GM23338 (cell line): Measurements from ENCODE around the gene VAT1. TPM values are rescaled to one million over a fixed set of nuclear protein-coding genes. Genes with fewer than 3 reads are reported as not detected.
A peak's percentile ranks its signal among the peaks of the same experiment; 100 is the strongest.

Source experiments
- ATAC-seq: fragments of 200-7000 bp; cut with Tn5 transposase; 3 replicates; pipeline ENCODE4 v1.9.1; 2020
- DNase-seq: peaks from one replicate; pipeline ENCODE4 v3.0.0-alpha.2; 2015; ENCODE audit warnings: low spot score
- H2AFZ ChIP-seq: fragments of 200-600 bp; sonication (generic); 2 replicates; pipeline ENCODE4 v1.8.0; 2016; ENCODE audit warnings: antibody characterized with exemption, mild to moderate bottlenecking, moderate library complexity
- H3F3A ChIP-seq: fragments of 200-600 bp; sonication (generic); replicated peaks from 2 replicates; pipeline ENCODE4 v1.8.0; 2017; ENCODE audit warnings: antibody characterized with exemption, mixed run types, low read depth
- H3K27ac ChIP-seq: fragments of 200-600 bp; sonication (generic); 2 replicates; pipeline ENCODE4 v1.6.1; 2016; ENCODE audit warnings: low read depth
- H3K27me3 ChIP-seq: fragments of 200-600 bp; sonication (generic); 2 replicates; pipeline ENCODE4 v1.8.0; 2016; ENCODE audit warnings: mild to moderate bottlenecking, mixed run types, moderate library complexity; ENCODE audit not compliant: insufficient read depth
- H3K36me3 ChIP-seq: fragments of 200-600 bp; sonication (generic); 2 replicates; pipeline ENCODE4 v1.8.0; 2016; ENCODE audit warnings: mild to moderate bottlenecking; ENCODE audit not compliant: insufficient read depth
- H3K4me1 ChIP-seq: fragments of 200-600 bp; sonication (generic); 2 replicates; pipeline ENCODE4 v1.8.0; 2016; ENCODE audit warnings: mild to moderate bottlenecking, moderate library complexity; ENCODE audit not compliant: insufficient read depth
- H3K4me2 ChIP-seq: fragments of 200-600 bp; sonication (generic); 2 replicates; pipeline ENCODE4 v1.7.1; 2017; ENCODE audit warnings: mixed run types
- H3K4me3 ChIP-seq: fragments of 200-600 bp; sonication (generic); 2 replicates; pipeline ENCODE4 v1.6.1; 2016; ENCODE audit warnings: mixed run types
- H3K79me2 ChIP-seq: fragments of 200-600 bp; sonication (generic); replicated peaks from 2 replicates; pipeline ENCODE4 v1.8.0; 2017; ENCODE audit warnings: mild to moderate bottlenecking; ENCODE audit not compliant: insufficient read depth
- H3K9me2 ChIP-seq: fragments of 200-600 bp; sonication (generic); 2 replicates; pipeline ENCODE4 v1.8.0; 2017; ENCODE audit not compliant: insufficient read depth
- H4K20me1 ChIP-seq: fragments of 200-600 bp; sonication (generic); replicated peaks from 2 replicates; pipeline ENCODE4 v1.8.0; 2017; ENCODE audit warnings: mild to moderate bottlenecking; ENCODE audit not compliant: insufficient read depth
- H3K27ac Mint-ChIP-seq: 2 replicates; pipeline ENCODE4 v1.8.0; 2020; ENCODE audit warnings: inconsistent platforms, mild to moderate bottlenecking, moderate library complexity, mixed read lengths
- H3K27me3 Mint-ChIP-seq: 3 replicates; pipeline ENCODE4 v1.8.0; 2022; ENCODE audit warnings: low read depth, mild to moderate bottlenecking, moderate library complexity, mixed read lengths, inconsistent platforms; ENCODE audit not compliant: insufficient read depth, poor library complexity
- H3K36me3 Mint-ChIP-seq: 3 replicates; pipeline ENCODE4 v1.8.0; 2021; ENCODE audit warnings: low read depth, mild to moderate bottlenecking, inconsistent platforms, moderate library complexity, mixed read lengths
- H3K4me1 Mint-ChIP-seq: 3 replicates; pipeline ENCODE4 v1.8.0; 2020; ENCODE audit warnings: mild to moderate bottlenecking, inconsistent platforms, mixed read lengths
- H3K4me3 Mint-ChIP-seq: 3 replicates; pipeline ENCODE4 v1.8.0; 2021; ENCODE audit warnings: moderate library complexity, mild to moderate bottlenecking, inconsistent platforms, mixed read lengths
- H3K9me3 Mint-ChIP-seq: 3 replicates; pipeline ENCODE4 v1.8.0; 2020; ENCODE audit warnings: moderate library complexity, mild to moderate bottlenecking, inconsistent platforms, mixed read lengths
- CREB1 ChIP-seq: fragments of 250-450 bp; sonication (Bioruptor Pico); IDR thresholded peaks from 2 replicates; pipeline ENCODE4 v1.5.0; 2020; ENCODE audit warnings: low read depth, mild to moderate bottlenecking, moderate library complexity
- EZH2 ChIP-seq: fragments of 200-600 bp; sonication (generic); IDR thresholded peaks from one replicate; pipeline ENCODE4 v1.8.0; 2017; ENCODE audit warnings: antibody characterized with exemption, mild to moderate bottlenecking, low read depth; ENCODE audit not compliant: unreplicated experiment
- EZH2phosphoT487 ChIP-seq: fragments of 200-600 bp; sonication (generic); IDR thresholded peaks from one replicate; pipeline ENCODE4 v1.8.1; 2018; ENCODE audit warnings: antibody characterized with exemption; ENCODE audit not compliant: unreplicated experiment
- JUNB ChIP-seq: IDR thresholded peaks from one replicate; pipeline ENCODE4 v1.6.1; 2016; ENCODE audit warnings: antibody characterized with exemption; ENCODE audit not compliant: unreplicated experiment
- NANOG ChIP-seq: IDR thresholded peaks from 2 replicates; pipeline ENCODE4 v1.6.1; 2016; ENCODE audit warnings: antibody characterized with exemption, borderline replicate concordance
- POLR2AphosphoS5 ChIP-seq: IDR thresholded peaks from 2 replicates; pipeline ENCODE4 v1.6.1; 2016; ENCODE audit warnings: antibody characterized with exemption, low read depth
- STAT1 ChIP-seq: IDR thresholded peaks from one replicate; pipeline ENCODE4 v1.6.1; 2016; ENCODE audit warnings: antibody characterized with exemption; ENCODE audit not compliant: unreplicated experiment
- ZNF114 ChIP-seq: fragments of 250-450 bp; sonication (Bioruptor Pico); IDR thresholded peaks from 2 replicates; pipeline ENCODE4 v1.5.0; 2020; ENCODE audit warnings: mild to moderate bottlenecking, moderate library complexity
- ZNF331 ChIP-seq: fragments of 250-450 bp; sonication (Bioruptor Pico); IDR thresholded peaks from 2 replicates; pipeline ENCODE4 v1.5.0; 2020; ENCODE audit warnings: low read depth, mild to moderate bottlenecking, moderate library complexity
- polyA plus RNA-seq: library from polyadenylated mRNA; unstranded; fragments of >200 nt; fragmentation: Nextera tagmentation; extraction: Ambion mirVana; gene quantifications from 2 replicates; pipeline ENCODE4 v1.2.1, GENCODE V29; 2016
- total RNA-seq: library from RNA; depleted of rRNA; stranded (reverse); fragments of >200 nt; shearing (Covaris generic); gene quantifications from 2 replicates; pipeline ENCODE4 v1.2.3, GENCODE V29; 2014
- TF ChIP-seq, protein P1 (sequence below), 2 experiments: fragments of 200-600 bp in 1 of 2; sonication (generic) in 1 of 2; conservative IDR thresholded peaks; 2 replicates each; pipeline versions ENCODE4 v1.5.1 to v1.6.1; 2016 to 2017; ENCODE audit warnings: antibody characterized with exemption in 2 of 2, low read depth in 2 of 2, mild to moderate bottlenecking in 2 of 2, moderate library complexity in 1 of 2
- TF ChIP-seq, protein P2 (sequence below): IDR thresholded peaks from one replicate; pipeline ENCODE4 v1.6.1; 2018; ENCODE audit warnings: antibody characterized with exemption; ENCODE audit not compliant: unreplicated experiment
- TF ChIP-seq, protein P3 (sequence below): fragments of 250-450 bp; sonication (Bioruptor Pico); IDR thresholded peaks from 2 replicates; pipeline ENCODE4 v1.5.0; 2020; ENCODE audit warnings: mild to moderate bottlenecking, moderate library complexity
- TF ChIP-seq, protein P4 (sequence below): IDR thresholded peaks from 2 replicates; pipeline ENCODE4 v1.6.1; 2016; ENCODE audit warnings: antibody characterized with exemption

The VAT1 gene
- total and polyA plus RNA-seq, 2 experiments from 2014 or later: 233 to 300 TPM

DNA sequence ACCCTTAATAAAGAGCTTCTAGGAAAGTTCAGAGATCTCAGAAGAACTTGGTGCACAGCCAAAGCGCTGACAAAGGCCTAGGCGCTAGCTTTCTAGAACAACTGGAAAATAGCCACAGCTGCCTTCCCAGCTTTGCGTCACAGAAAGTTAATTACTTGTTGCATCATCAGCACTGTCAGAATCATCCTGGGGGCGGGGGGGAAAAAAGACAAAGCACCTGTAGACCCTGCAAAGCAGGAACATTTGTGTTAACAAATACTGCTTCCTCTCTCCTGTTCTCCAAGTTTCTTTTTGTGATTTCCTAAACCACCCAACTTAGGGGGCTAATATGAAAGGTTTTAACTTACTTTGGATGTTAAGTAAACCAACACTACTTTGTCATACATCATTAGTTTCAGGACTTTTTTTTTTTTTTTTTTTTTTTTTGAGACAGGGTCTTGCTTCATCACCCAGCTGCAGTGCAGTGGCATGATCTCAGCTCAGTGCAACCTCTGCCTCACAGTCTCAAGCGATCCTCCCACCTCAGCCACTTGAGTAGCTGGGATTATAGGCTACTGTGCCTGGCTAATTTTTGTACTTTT lies 53.1 kb downstream of the VAT1 start:
- DNase-seq: no peak
- Mint-ChIP-seq H3K27ac (no peak overlapping the region), H3K4me3 (no peak overlapping the region), H3K36me3 (peaks cover 5% of the 10 kb centered on the region; the same call in 2 of the 3 replicates), H3K4me1 (no peaks in the 10 kb centered on the region; the same call in 2 of the 3 replicates), H3K27me3 (peaks cover 7% of the 10 kb centered on the region), H3K9me3 (peaks cover 13% of the 10 kb centered on the region; the same call in 2 of the 3 replicates)
- Histone ChIP-seq H3K4me3 (no peak overlapping the region), H3K79me2 (no peaks in the 10 kb centered on the region), H3K36me3 (no peaks in the 10 kb centered on the region), H3K4me1 (no peaks in the 10 kb centered on the region), H3K27me3 (no peaks in the 10 kb centered on the region), H3K9me2 (no peaks in the 10 kb centered on the region; the same call in 1 of the 2 replicates), H3K27ac (peak overlapping the region; percentile 74), H2AFZ (no peak overlapping the region), H3K4me2 (no peak overlapping the region), H4K20me1 (no peaks in the 10 kb centered on the region), H3F3A (0 out of 2 replicates have a peak, but pooled peaks cover 3% of the 10 kb centered on the region)
- TF ChIP-seq CREB1 (CRISPR knock-in tag) (no peak), EZH2 (no peak), ZNF331 (CRISPR knock-in tag) (no peak), EZH2phosphoT487 (no peak), STAT1 (no peak), JUNB (no peak), POLR2AphosphoS5 (no peak), ZNF114 (no peak), NANOG (no peak)
- TF ChIP-seq, protein P1, sequence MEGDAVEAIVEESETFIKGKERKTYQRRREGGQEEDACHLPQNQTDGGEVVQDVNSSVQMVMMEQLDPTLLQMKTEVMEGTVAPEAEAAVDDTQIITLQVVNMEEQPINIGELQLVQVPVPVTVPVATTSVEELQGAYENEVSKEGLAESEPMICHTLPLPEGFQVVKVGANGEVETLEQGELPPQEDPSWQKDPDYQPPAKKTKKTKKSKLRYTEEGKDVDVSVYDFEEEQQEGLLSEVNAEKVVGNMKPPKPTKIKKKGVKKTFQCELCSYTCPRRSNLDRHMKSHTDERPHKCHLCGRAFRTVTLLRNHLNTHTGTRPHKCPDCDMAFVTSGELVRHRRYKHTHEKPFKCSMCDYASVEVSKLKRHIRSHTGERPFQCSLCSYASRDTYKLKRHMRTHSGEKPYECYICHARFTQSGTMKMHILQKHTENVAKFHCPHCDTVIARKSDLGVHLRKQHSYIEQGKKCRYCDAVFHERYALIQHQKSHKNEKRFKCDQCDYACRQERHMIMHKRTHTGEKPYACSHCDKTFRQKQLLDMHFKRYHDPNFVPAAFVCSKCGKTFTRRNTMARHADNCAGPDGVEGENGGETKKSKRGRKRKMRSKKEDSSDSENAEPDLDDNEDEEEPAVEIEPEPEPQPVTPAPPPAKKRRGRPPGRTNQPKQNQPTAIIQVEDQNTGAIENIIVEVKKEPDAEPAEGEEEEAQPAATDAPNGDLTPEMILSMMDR (conservative IDR thresholded peaks at IDR 0.05; ENCODE audit: low read depth in 2 of 2): no peak
- TF ChIP-seq, protein P2, sequence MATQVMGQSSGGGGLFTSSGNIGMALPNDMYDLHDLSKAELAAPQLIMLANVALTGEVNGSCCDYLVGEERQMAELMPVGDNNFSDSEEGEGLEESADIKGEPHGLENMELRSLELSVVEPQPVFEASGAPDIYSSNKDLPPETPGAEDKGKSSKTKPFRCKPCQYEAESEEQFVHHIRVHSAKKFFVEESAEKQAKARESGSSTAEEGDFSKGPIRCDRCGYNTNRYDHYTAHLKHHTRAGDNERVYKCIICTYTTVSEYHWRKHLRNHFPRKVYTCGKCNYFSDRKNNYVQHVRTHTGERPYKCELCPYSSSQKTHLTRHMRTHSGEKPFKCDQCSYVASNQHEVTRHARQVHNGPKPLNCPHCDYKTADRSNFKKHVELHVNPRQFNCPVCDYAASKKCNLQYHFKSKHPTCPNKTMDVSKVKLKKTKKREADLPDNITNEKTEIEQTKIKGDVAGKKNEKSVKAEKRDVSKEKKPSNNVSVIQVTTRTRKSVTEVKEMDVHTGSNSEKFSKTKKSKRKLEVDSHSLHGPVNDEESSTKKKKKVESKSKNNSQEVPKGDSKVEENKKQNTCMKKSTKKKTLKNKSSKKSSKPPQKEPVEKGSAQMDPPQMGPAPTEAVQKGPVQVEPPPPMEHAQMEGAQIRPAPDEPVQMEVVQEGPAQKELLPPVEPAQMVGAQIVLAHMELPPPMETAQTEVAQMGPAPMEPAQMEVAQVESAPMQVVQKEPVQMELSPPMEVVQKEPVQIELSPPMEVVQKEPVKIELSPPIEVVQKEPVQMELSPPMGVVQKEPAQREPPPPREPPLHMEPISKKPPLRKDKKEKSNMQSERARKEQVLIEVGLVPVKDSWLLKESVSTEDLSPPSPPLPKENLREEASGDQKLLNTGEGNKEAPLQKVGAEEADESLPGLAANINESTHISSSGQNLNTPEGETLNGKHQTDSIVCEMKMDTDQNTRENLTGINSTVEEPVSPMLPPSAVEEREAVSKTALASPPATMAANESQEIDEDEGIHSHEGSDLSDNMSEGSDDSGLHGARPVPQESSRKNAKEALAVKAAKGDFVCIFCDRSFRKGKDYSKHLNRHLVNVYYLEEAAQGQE: no peak
- TF ChIP-seq, protein P3, sequence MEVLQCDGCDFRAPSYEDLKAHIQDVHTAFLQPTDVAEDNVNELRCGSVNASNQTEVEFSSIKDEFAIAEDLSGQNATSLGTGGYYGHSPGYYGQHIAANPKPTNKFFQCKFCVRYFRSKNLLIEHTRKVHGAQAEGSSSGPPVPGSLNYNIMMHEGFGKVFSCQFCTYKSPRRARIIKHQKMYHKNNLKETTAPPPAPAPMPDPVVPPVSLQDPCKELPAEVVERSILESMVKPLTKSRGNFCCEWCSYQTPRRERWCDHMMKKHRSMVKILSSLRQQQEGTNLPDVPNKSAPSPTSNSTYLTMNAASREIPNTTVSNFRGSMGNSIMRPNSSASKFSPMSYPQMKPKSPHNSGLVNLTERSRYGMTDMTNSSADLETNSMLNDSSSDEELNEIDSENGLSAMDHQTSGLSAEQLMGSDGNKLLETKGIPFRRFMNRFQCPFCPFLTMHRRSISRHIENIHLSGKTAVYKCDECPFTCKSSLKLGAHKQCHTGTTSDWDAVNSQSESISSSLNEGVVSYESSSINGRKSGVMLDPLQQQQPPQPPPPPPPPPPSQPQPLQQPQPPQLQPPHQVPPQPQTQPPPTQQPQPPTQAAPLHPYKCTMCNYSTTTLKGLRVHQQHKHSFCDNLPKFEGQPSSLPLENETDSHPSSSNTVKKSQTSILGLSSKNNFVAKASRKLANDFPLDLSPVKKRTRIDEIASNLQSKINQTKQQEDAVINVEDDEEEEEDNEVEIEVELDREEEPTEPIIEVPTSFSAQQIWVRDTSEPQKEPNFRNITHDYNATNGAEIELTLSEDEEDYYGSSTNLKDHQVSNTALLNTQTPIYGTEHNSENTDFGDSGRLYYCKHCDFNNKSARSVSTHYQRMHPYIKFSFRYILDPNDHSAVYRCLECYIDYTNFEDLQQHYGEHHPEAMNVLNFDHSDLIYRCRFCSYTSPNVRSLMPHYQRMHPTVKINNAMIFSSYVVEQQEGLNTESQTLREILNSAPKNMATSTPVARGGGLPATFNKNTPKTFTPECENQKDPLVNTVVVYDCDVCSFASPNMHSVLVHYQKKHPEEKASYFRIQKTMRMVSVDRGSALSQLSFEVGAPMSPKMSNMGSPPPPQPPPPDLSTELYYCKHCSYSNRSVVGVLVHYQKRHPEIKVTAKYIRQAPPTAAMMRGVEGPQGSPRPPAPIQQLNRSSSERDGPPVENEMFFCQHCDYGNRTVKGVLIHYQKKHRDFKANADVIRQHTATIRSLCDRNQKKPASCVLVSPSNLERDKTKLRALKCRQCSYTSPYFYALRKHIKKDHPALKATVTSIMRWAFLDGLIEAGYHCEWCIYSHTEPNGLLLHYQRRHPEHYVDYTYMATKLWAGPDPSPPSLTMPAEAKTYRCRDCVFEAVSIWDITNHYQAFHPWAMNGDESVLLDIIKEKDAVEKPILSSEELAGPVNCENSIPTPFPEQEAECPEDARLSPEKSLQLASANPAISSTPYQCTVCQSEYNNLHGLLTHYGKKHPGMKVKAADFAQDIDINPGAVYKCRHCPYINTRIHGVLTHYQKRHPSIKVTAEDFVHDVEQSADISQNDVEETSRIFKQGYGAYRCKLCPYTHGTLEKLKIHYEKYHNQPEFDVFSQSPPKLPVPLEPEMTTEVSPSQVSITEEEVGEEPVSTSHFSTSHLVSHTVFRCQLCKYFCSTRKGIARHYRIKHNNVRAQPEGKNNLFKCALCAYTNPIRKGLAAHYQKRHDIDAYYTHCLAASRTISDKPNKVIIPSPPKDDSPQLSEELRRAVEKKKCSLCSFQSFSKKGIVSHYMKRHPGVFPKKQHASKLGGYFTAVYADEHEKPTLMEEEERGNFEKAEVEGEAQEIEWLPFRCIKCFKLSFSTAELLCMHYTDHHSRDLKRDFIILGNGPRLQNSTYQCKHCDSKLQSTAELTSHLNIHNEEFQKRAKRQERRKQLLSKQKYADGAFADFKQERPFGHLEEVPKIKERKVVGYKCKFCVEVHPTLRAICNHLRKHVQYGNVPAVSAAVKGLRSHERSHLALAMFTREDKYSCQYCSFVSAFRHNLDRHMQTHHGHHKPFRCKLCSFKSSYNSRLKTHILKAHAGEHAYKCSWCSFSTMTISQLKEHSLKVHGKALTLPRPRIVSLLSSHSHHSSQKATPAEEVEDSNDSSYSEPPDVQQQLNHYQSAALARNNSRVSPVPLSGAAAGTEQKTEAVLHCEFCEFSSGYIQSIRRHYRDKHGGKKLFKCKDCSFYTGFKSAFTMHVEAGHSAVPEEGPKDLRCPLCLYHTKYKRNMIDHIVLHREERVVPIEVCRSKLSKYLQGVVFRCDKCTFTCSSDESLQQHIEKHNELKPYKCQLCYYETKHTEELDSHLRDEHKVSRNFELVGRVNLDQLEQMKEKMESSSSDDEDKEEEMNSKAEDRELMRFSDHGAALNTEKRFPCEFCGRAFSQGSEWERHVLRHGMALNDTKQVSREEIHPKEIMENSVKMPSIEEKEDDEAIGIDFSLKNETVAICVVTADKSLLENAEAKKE (CRISPR knock-in tag): no peak
- TF ChIP-seq, protein P4, sequence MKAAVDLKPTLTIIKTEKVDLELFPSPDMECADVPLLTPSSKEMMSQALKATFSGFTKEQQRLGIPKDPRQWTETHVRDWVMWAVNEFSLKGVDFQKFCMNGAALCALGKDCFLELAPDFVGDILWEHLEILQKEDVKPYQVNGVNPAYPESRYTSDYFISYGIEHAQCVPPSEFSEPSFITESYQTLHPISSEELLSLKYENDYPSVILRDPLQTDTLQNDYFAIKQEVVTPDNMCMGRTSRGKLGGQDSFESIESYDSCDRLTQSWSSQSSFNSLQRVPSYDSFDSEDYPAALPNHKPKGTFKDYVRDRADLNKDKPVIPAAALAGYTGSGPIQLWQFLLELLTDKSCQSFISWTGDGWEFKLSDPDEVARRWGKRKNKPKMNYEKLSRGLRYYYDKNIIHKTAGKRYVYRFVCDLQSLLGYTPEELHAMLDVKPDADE: no peak
- no peak for ATAC-seq
